Measurements from ENCODE around the gene GCK.

DNA sequence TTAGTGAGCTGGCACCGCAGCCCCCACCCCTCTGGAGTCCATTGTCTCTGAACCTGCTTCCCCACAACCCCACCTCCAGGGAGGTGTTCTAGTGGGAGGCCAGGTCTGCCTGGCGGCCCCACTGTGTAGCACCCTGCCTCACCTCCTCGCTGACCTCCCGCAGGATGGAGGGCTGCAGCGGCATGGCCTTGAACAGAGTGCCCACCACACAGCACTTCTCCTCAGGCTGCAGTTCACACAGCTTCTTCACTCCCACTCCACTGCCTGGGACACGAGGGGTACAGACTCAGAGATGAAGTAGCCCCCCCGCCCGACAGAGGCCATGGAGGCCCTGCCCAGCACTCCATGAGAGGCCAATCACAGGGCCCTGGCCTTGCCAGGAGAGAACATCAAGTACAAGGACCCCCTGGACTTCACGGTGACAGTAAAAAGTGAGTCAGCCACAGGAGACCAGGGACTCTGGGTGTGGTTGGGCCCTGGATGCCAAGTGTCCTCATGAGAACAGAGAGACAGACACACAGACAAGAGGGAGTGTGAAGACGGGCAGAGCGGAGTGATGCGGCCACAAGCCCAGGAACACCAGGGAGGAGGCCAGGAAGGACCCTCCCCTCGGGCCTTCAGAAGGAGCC is 71.3 kb downstream of the GCK start:
- TF ChIP-seq STAT5B (CRISPR knock-in tag; IDR thresholded peaks at IDR 0.05) (no peak), KLF11 (CRISPR knock-in tag; IDR thresholded peaks at IDR 0.05) (no peak)

Data from HepG2 (cell line).